Activated CD8-positive, alpha-beta memory T cell treated with anti-CD3 and anti-CD28 coated beads, Interleukin-2, amount 50 U/mL, for 1 hour (primary cell): Measurements from ENCODE around the gene CUTA.

Experiments
- DNase-seq: peaks from one replicate; pipeline ENCODE4 v3.0.0-alpha.2; 2020; ENCODE audit errors: extremely low read depth

The CUTA gene

GRCh38 chr6:33417903-33418689 is at the start of gene CUTA:
Gene CUTA, minus strand, starts transcription at chr6:33418107. Its CDS starts 107 bp downstream, at chr6:33418000.
- peak; percentile 99 for DNase-seq

- DNase-seq: no peak
Measured at GRCh38 chr6:33467091-33467490, 49.2 kb upstream of the CUTA start.

- DNase-seq: no peak
Measured at GRCh38 chr6:33466075-33466735, 48.3 kb upstream of the CUTA start.

- DNase-seq: no peak
Measured at GRCh38 chr6:33459226-33459625, 41.3 kb upstream of the CUTA start.

- DNase-seq: no peak
Measured at GRCh38 chr6:33458676-33459075, 40.8 kb upstream of the CUTA start.

- DNase-seq: no peak
Measured at GRCh38 chr6:33456156-33456555, 38.2 kb upstream of the CUTA start.

GRCh38 chr6:33455051-33455450 is 37.1 kb upstream of the CUTA start:
- no peak for DNase-seq

GRCh38 chr6:33454009-33454946 is 36.4 kb upstream of the CUTA start, which contains the start of gene ZBTB9:
Gene ZBTB9, plus strand, starts transcription at chr6:33454576. Its CDS starts 525 bp downstream, at chr6:33455101.
- DNase-seq: peak; percentile 88

GRCh38 chr6:33453393-33454008 is 35.6 kb upstream of the CUTA start:
- no peak for DNase-seq

GRCh38 chr6:33452496-33452895 is 34.6 kb upstream of the CUTA start:
- no peak for DNase-seq

- DNase-seq: no peak
Measured at GRCh38 chr6:33451606-33452005, 33.7 kb upstream of the CUTA start.

- no peak for DNase-seq
Measured at GRCh38 chr6:33450434-33450833, 32.5 kb upstream of the CUTA start.

GRCh38 chr6:33446356-33446755 is 28.4 kb upstream of the CUTA start:
- DNase-seq: no peak

GRCh38 chr6:33445119-33445603 is 27.3 kb upstream of the CUTA start:
- DNase-seq: no peak

- no peak for DNase-seq
Measured at GRCh38 chr6:33443619-33444504, 26.0 kb upstream of the CUTA start.

GRCh38 chr6:33443025-33443424 is 25.1 kb upstream of the CUTA start:
- no peak for DNase-seq

- DNase-seq: no peak
Measured at GRCh38 chr6:33442283-33442682, 24.4 kb upstream of the CUTA start.

- no peak for DNase-seq
Measured at GRCh38 chr6:33441457-33441856, 23.6 kb upstream of the CUTA start.

GRCh38 chr6:33440649-33441309 is 22.9 kb upstream of the CUTA start:
- no peak for DNase-seq
